Fibroblast of pulmonary artery (primary cell): Measurements from ENCODE around the gene DLGAP1.

Experiments used
- DNase-seq: peaks from one replicate; pipeline ENCODE4 v3.0.0-alpha.2; 2010; ENCODE audit warnings: low read depth
- H3K4me3 ChIP-seq: replicated peaks from 2 replicates; pipeline ENCODE4 v1.5.1; 2011; ENCODE audit warnings: low read depth, mild to moderate bottlenecking, control low read depth, low read length, moderate library complexity
- CTCF ChIP-seq: IDR thresholded peaks from 2 replicates; pipeline ENCODE4 v1.5.1; 2011; ENCODE audit warnings: mild to moderate bottlenecking, control low read depth, low read length, inconsistent platforms; ENCODE audit errors: missing control alignments

DLGAP1 gene

GRCh38 chr18:3725115-3725514 lies 730.0 kb downstream of the DLGAP1 start:
- TF ChIP-seq CTCF: no peak
- no peak for DNase-seq
- H3K4me3 ChIP-seq: no peak overlapping the region

- no peak for DNase-seq
- TF ChIP-seq CTCF: no peak
- H3K4me3 ChIP-seq: no peak overlapping the region
Observed at GRCh38 chr18:3723554-3723953, 731.6 kb downstream of the DLGAP1 start.

- no peak for DNase-seq
- no peak for TF ChIP-seq CTCF
- H3K4me3 ChIP-seq: no peak overlapping the region
Observed at GRCh38 chr18:3722649-3723433, 732.3 kb downstream of the DLGAP1 start.

GRCh38 chr18:3721771-3722648 lies 733.1 kb downstream of the DLGAP1 start:
- H3K4me3 ChIP-seq: no peak overlapping the region
- DNase-seq: no peak
- no peak for TF ChIP-seq CTCF

- TF ChIP-seq CTCF: no peak
- H3K4me3 ChIP-seq: no peak overlapping the region
- no peak for DNase-seq
Observed at GRCh38 chr18:3720818-3721545, 734.1 kb downstream of the DLGAP1 start.

- TF ChIP-seq CTCF: peak; percentile 3
- H3K4me3 ChIP-seq: no peak overlapping the region
- DNase-seq: no peak
Observed at GRCh38 chr18:3720159-3720558, 734.9 kb downstream of the DLGAP1 start.
